NCI-H128 (cell line): ENCODE measurements around the gene PRR5.
"Not testable (repeated sequence)": the region's sequence is repeated elsewhere in the genome, so short reads cannot be mapped to it uniquely, and the experiment has no call there.

Experiments used
- DNase-seq: peaks from one replicate; lab custom pipeline; 2025; ENCODE audit not compliant: unreplicated experiment; lab: John Stamatoyannopoulos, UW

PRR5 gene

GRCh38 chr22:44701824-44702478 lies at the start of gene PRR5:
Gene PRR5, plus strand, starts transcription at chr22:44702204. Its CDS starts 271 bp downstream, at chr22:44702475.
- DNase-seq: peak; percentile 22

DNA sequence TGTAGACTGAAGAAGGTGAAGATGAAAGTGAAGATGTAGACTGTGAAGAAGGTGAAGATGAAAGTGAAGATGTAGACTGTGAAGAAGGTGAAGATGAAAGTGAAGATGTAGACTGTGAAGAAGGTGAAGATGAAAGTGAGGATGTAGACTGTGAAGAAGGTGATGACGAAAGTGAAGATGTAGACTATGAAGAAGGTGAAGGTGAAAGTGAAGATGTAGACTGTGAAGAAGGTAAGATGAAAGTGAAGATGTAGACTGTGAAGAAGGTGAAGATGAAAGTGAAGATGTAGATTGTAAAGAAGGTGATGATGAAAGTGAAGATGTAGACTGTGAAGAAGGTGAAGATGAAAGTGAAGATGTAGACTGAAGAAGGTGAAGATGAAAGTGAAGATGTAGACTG lies 49.1 kb upstream of the PRR5 start:
- DNase-seq: not testable (repeated sequence)

DNA sequence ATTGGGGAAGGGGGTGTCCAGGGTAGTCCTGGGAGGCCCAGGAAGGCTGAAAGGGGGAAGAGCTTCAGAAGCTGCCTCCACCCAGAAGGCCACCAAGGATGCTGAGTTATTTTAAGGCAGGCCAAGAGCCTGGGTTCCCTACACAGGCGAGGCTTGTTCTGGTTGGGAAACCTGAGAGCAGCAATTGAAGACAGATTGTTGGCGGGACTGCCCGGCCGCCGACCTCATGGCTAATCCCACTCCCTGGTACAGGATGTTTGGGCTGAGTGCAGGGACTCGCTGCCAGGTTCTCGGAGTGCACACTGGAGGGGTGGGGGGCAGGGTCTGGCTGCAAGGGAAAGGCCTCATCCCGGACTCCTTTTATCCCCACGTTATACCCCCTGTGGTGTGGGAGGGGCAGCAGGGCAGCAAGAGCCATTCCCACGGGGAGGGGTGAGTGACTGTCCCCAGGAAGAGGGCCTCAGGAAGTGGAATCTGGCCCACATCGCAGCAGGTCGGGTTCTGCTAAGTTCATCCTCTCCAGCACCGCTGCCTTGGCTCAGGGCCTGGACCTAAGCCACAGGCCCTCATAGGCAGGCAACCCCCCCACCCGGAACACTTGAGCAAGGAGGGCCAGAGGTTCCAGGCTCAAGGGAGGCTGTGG lies 43.6 kb upstream of the PRR5 start:
- DNase-seq: no peak

- no peak for DNase-seq
These were observed 42.9 kb upstream of the PRR5 start for GRCh38 chr22:44659140-44659539.

- no peak for DNase-seq
These were observed 41.8 kb upstream of the PRR5 start for GRCh38 chr22:44660051-44660830.

DNA sequence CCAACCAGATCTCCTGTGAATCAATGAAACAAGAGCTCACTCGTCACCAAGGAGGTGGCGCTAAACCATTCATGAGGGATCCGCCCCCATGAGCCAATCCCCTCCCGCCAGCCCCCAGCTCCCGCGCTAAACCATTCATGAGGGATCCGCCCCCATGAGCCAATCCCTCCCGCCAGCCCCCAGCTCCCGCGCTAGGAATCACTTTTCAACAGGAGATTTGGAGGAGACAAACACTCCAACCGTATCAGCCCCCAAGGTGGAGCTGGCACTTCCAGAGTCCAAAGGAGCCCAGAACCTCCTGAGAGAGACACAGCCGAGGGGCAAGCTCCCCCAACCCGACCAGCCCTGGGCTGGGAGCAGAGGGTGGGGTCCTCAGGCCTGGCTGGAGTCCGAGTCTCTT lies 40.9 kb upstream of the PRR5 start:
- DNase-seq: no peak

- no peak for DNase-seq
These were observed 40.1 kb upstream of the PRR5 start for GRCh38 chr22:44661659-44662569.

DNA sequence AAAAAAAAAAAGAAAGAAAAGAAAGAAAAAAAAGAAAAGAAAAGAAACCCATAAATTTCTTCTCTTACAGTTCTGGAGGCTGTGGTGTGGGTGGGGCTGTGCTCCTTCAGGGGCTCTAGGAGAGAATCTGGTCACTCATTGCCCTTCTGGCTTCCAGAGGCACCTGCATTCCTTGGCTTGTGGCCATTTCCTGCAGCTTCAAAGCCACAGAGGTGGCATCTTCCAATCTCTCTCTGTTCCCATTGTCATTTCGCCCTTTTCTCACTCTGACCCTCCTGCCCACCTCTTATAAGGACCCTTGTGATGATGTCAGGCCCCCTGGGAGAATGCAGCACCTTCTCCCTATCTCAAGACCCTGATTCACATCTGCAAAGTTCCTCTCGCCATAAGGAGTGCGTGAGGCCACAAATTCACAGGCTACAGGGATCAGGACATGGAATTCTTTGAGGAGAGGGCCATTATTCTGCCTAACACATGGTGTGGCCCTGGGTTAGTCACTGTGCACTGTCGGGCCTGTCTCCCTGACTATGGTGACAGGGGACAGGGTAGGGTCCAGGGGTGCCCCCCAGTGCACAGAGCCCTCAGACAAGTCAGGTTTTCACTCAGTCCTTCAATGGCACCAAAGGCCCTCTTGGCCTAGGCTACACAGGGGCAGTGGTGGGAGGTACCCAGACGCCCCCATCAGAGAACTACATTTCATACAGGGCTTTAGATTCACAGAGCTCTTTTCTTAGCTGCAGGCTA lies 38.6 kb upstream of the PRR5 start:
- DNase-seq: no peak

GRCh38 chr22:44664149-44664548 lies 37.9 kb upstream of the PRR5 start:
- DNase-seq: no peak

GRCh38 chr22:44665115-44665514 lies 36.9 kb upstream of the PRR5 start:
- no peak for DNase-seq

GRCh38 chr22:44666207-44666585 lies 35.8 kb upstream of the PRR5 start:
- no peak for DNase-seq

DNA sequence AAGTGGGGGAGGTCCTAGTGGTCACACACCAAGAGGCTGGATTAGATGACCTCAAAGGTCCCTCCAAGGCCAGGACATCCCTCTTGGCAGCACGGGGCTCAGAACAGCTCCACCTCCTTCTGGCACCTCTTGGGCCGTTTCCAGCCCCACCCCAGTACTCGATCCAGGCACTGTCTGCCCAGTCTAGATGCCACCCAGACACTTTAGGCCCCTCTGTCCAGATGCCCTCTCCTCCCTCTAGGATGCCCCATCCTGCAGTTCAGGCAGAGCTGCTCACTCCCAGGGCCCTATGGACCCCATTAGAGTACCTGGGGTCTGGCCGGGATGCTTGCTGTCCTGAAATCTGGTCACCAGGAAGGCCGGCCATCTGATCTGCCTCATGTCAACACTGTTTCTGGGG lies 34.7 kb upstream of the PRR5 start:
- DNase-seq: no peak

DNA sequence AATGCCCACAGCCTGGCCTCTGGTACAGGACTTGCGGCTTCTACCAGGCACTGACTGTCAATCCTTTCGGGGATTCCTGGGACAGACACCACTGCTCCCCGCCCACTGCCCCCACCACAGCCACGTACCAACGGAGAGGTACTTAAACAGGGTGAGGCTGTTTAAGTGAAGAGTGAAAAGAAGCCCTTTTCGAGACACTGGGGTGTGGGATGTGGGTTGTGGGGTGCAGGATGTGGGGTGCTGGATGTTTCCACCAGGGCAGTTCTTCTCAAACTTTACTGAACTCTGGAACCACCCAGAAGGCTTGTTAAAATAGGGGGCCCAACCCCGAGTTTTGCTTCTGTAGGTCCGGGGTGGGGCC lies 34.2 kb upstream of the PRR5 start:
- DNase-seq: no peak

DNA sequence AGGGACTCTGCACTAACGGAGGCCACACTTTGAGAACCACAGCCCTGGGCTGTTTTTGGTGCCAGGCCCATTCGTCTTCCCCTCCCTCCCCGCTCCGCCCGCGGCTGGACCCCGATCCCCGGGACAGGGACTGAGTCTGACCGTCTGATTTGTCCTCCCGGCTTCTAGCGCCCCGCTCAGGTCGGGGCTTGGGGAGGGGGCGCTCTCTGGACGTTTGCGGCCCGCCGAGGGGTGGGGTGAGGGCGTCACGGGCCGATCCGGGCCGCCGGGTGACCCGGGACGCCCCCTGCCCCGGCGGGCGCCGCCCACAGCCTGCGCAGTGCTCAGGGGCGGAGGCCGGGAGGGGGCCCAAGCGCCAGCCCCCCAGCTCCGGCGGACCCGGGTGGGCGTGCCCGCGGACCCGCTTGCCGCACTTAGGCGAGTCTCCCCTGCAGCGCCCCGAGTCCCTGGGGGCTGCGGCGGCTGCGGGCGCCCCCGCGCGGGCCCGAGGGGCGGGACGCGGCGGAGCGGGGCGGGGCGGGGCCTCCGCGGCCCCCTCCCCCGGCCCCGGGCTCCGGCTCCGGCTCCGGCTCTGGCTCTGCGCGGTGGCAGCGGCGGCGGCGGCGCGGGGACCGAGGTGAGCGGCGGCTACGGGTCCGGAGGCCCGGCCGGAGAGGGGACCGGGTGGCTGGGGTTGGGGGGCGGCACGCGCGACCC lies 33.7 kb upstream of the PRR5 start:
- DNase-seq: no peak

DNA sequence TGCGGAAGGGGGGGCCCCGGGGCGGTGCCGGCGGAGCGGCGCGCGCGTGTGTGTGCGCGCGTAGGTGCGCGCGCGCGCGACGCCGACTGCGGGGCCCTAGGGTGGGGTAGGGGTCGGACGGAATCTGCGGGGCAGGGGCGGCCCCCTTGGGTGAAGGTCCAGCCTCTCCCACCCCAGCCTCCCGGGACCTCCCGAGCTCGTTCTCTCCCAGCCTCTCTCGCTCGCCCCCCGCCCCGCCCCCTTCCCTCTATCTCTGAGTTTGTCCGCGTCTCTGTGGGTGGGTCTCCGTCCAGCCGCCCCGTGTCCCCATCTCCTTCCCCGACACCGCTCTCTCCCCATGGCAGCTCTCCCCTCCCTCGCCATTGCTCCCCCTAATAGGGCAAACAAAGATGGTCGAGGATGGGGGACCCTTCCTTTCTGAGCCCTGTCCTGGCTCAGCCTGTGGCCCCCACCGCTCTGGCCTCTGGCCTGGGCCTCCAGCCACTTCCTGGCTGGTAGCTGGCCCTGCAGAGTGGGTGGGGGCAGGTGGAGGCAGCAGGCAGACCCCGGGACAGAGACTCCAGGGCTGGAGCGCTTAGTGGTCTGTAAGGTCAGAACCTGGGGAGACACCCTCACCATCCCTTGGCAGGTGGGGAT lies 33.0 kb upstream of the PRR5 start:
- DNase-seq: no peak

- no peak for DNase-seq
These were observed 32.4 kb upstream of the PRR5 start for GRCh38 chr22:44669561-44669976.

- no peak for DNase-seq
These were observed 31.6 kb upstream of the PRR5 start for GRCh38 chr22:44670220-44670988.

GRCh38 chr22:44671742-44672141 lies 30.3 kb upstream of the PRR5 start:
- DNase-seq: no peak

DNA sequence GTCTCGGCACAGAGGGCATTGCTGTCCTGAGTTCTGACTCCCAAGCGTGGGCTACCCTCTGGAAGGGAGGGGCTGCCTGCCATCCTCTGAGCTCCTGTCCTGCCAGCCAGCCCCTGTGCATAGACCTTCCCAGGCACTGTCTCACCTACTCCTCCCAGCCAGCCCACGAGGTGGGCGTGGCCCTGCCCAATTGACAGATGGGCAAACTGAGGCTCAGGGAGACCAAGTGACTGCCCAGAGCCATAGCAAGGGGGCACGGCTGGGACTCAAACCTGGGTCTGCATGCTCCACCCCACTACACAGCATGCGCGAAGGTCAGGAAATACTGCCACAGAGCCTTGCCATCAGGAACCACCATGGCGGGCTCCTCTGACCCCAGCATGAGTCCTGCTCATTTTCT lies 29.4 kb upstream of the PRR5 start:
- DNase-seq: no peak
